ENCODE results near the gene DBF4B.

DBF4B gene

GRCh38 chr17:44758414-44759085 is 50.1 kb downstream of the DBF4B start, which contains the start of gene ADAM11:
Gene ADAM11 (plus strand): TSS chr17:44758988. CDS start chr17:44759200, 212 bp downstream.
- TF ChIP-seq, protein P1, sequence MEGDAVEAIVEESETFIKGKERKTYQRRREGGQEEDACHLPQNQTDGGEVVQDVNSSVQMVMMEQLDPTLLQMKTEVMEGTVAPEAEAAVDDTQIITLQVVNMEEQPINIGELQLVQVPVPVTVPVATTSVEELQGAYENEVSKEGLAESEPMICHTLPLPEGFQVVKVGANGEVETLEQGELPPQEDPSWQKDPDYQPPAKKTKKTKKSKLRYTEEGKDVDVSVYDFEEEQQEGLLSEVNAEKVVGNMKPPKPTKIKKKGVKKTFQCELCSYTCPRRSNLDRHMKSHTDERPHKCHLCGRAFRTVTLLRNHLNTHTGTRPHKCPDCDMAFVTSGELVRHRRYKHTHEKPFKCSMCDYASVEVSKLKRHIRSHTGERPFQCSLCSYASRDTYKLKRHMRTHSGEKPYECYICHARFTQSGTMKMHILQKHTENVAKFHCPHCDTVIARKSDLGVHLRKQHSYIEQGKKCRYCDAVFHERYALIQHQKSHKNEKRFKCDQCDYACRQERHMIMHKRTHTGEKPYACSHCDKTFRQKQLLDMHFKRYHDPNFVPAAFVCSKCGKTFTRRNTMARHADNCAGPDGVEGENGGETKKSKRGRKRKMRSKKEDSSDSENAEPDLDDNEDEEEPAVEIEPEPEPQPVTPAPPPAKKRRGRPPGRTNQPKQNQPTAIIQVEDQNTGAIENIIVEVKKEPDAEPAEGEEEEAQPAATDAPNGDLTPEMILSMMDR (IDR thresholded peaks at IDR 0.05; ENCODE audit: extremely low read depth, missing control alignments), result no peak
- DNase-seq (ENCODE audit: low spot score), result no peak

GRCh38 chr17:44759086-44759915 is 50.8 kb downstream of the DBF4B start:
- TF ChIP-seq, protein P1 (IDR thresholded peaks at IDR 0.05; ENCODE audit: extremely low read depth, missing control alignments), result no peak
- DNase-seq (ENCODE audit: low spot score), result peak; percentile 70

- TF ChIP-seq, protein P1 (IDR thresholded peaks at IDR 0.05; ENCODE audit: extremely low read depth, missing control alignments), result no peak
- no peak for DNase-seq (ENCODE audit: low spot score)
Measured at GRCh38 chr17:44759916-44760243, 51.4 kb downstream of the DBF4B start.

DNA sequence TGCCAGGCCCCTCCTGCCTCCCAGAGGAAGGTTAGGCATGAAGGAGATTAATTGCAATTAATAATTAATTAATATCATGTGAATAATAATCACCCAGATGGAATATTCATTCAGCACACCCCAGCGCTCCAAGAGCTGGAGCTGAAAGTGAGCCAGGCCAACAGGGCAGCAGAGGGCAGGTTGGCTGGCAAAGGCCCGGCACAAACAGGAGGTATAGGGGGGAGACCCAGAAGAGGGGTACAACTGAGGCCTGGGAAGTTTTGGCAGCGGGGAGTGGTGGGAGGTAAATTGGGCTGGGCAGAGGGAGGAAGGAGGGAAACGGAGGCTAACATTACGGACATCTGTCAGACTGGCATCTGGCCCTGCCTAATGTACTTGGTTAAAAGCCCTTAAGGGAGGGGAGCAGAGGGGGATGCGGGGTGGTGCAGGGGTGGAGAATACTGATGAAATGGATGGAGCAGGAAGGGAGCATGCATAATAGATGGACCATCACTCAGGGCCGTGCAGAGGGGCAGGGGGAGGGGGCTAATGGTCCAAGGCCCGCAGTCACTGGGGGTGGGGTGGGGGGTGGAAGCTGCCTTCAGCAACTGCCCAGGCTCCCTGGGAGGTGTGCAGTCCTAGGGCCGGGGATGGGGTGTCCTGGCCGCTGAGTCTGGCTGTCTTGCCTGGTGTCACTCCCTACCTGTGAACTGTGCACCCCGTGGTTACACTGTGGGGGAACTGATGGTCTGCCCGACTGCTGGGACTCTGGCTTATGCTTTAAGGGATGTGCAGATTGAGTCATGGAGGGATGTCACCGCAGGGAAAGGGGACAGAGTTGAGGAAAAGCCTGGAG is 52.2 kb downstream of the DBF4B start:
- no peak for DNase-seq (ENCODE audit: low spot score)
- TF ChIP-seq, protein P1 (IDR thresholded peaks at IDR 0.05; ENCODE audit: extremely low read depth, missing control alignments), result no peak

- TF ChIP-seq, protein P1 (IDR thresholded peaks at IDR 0.05; ENCODE audit: extremely low read depth, missing control alignments), result no peak
- no peak for DNase-seq (ENCODE audit: low spot score)
Measured at GRCh38 chr17:44761932-44762810, 53.7 kb downstream of the DBF4B start.

GRCh38 chr17:44763170-44763569 is 54.7 kb downstream of the DBF4B start:
- TF ChIP-seq, protein P1 (IDR thresholded peaks at IDR 0.05; ENCODE audit: extremely low read depth, missing control alignments), result no peak
- no peak for DNase-seq (ENCODE audit: low spot score)

Measured in GM20000 (cell line).